ENCODE results near the gene CLRN1.

The CLRN1 gene

DNA sequence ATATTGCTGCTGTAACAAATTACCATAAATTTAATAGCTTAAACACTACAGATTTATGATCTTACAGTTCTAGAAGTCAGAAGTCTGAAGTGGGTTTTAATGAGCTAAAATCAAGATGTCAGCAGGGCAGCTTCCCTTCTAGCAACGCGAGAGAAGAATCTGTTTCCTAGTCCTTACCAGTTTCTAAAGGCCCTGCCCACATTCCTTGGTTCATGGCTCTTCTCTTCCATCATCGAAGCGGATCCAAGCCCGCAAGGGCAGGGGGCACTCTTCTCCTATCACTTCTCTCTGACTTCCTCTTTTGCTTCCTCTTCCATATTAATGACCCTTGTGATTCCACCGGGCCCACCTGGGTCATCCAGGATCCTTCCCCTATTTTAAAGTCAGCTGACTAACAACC lies 83.4 kb downstream of the CLRN1 start:
- TF ChIP-seq CTCF (conservative IDR thresholded peaks at IDR 0.05): no peak
- H3K27ac ChIP-seq: no peak overlapping the region

GRCh38 chr3:150887031-150887430 lies 85.5 kb downstream of the CLRN1 start:
- TF ChIP-seq CTCF (conservative IDR thresholded peaks at IDR 0.05): no peak
- H3K27ac ChIP-seq: no peak overlapping the region

DNA sequence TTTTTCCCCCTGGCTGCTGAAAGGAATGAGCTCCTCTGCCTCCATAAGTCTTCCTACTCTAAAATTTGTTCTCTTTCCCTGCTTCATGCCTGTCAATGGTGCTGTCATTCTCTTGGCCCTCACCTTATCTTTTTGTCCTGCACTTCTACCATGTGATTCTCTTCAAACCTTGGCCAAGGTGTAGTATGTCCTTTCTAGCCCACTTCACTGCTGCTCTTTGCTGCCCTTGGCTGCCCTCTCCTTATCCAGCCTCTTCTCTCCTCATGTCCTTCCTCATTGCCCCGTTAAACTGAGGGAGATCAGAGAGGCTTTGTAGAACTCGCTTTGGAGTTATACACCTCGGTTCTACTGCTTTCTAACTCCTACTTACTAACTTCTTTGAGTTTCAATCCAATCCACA lies 87.0 kb downstream of the CLRN1 start:
- TF ChIP-seq CTCF (conservative IDR thresholded peaks at IDR 0.05): no peak
- H3K27ac ChIP-seq: no peak overlapping the region

DNA sequence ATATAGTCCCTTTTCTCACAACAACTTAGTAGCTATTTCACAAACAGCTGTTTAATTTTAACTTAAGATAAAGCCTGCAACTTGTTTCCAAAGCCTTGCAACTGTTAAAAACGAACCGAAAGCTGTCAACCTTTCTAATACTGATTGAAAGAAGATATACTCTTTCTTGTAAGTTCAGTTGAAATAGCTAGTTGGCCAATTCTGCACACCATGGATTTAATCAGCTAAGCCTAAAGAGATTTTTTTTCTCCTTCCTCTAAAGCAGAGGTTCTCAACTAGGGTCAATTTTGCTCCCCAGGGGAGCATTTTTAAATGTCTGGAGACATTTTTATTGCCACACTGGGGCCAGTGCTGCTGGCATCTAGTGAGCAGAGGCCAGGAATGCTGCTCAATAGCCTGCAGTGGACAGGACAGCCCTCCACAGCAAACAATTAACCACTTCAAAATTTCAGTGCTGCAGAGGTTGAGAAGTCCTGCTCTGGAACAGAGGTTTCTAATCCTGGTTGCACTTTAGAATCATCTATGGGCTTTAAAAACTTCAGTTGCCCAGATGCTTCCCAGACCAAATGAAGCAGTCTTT lies 93.4 kb downstream of the CLRN1 start:
- no peak overlapping the region for H3K27ac ChIP-seq
- TF ChIP-seq CTCF (conservative IDR thresholded peaks at IDR 0.05): no peak

GRCh38 chr3:150878290-150878689 lies 94.2 kb downstream of the CLRN1 start:
- TF ChIP-seq CTCF (conservative IDR thresholded peaks at IDR 0.05): no peak
- H3K27ac ChIP-seq: no peak overlapping the region

GRCh38 chr3:150877303-150877702 lies 95.2 kb downstream of the CLRN1 start:
- no peak overlapping the region for H3K27ac ChIP-seq
- no peak for TF ChIP-seq CTCF (conservative IDR thresholded peaks at IDR 0.05)

DNA sequence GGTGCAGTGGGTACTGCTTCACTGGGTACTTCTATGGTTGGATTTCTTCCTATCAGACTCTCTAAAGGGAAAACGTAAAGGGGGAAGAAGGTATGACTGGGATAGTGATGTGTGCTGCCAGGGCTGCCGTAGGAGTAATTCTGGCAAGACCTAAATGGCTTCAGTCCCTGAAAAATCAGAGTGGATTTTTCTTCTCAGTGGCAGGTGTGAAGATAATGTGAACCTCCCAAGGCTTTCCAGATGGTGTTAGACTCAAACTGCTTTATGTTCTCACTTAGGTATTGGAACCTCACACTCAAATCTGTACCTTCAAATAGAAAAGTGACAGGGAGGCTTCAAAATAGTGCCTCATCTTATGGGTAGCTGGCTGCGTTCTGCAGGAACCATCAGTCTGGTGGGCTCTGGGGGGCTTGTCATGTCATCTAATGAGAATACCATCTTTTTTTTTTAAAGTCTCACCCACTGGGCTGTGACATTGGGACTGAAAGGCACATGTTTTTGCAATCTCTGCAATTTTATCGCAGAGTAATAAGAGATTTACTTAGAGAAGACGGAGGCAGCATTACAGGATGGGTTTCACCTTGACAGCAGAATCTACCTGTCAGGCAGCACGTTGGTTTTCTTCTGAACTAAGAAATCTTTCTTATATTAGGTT lies 95.8 kb downstream of the CLRN1 start:
- no peak for TF ChIP-seq CTCF (conservative IDR thresholded peaks at IDR 0.05)

More for the DNA sequence above, 95.8 kb downstream of the CLRN1 start:
- H3K27ac ChIP-seq: no peak overlapping the region
